Prostate gland (tissue), 2 donors: ENCODE data around the gene CMA1. TPM values are rescaled to one million over a fixed set of nuclear protein-coding genes. Genes with fewer than 3 reads are reported as not detected.

Experiments used
- DNase-seq: peaks from one replicate; pipeline ENCODE4 v3.0.0-alpha.2; 2019; ENCODE audit warnings: low spot score
- H3K27ac ChIP-seq, 2 donors: fragments of 200-600 bp; sonication (generic); 2 replicates each; pipeline ENCODE4 v1.5.1; 2017 to 2019
- H3K27me3 ChIP-seq: fragments of 200-600 bp; sonication (generic); replicated peaks from 2 replicates; pipeline ENCODE4 v1.5.1; 2019; ENCODE audit not compliant: insufficient read depth
- H3K36me3 ChIP-seq, 2 donors: fragments of 200-600 bp; sonication (generic); 1 replicate in 1 of 2; 2 replicates in 1 of 2; pipeline versions ENCODE4 v1.5.1 to v1.8.1; 2017 to 2019
- H3K4me1 ChIP-seq: fragments of 200-600 bp; sonication (generic); replicated peaks from 2 replicates; pipeline ENCODE4 v1.5.1; 2019
- H3K4me3 ChIP-seq, 2 donors: fragments of 200-600 bp; sonication (generic); 2 replicates each; pipeline ENCODE4 v1.5.1; 2017 to 2019
- H3K9me3 ChIP-seq: fragments of 200-600 bp; sonication (generic); 2 replicates; pipeline ENCODE4 v1.5.1; 2017
- CTCF ChIP-seq, 4 experiments: fragments of 200-600 bp in 2 of 4; fragments of 450-650 bp in 2 of 4; sonication (generic) in 2 of 4; IDR thresholded peaks; 1 replicate in 3 of 4; 2 replicates in 1 of 4; pipeline ENCODE4 v1.5.1; 2016 to 2019; ENCODE audit warnings: antibody characterized with exemption in 4 of 4, mild to moderate bottlenecking in 2 of 4, moderate library complexity in 2 of 4
- POLR2A ChIP-seq: fragments of 450-650 bp; IDR thresholded peaks from one replicate; pipeline ENCODE4 v1.6.1; 2016; ENCODE audit warnings: antibody characterized with exemption, mild to moderate bottlenecking
- POLR2AphosphoS5 ChIP-seq: sonication (generic); formaldehyde crosslinking; IDR thresholded peaks from one replicate; pipeline ENCODE4 v1.6.1; 2017; ENCODE audit warnings: antibody characterized with exemption
- WGBS: methylation state at CpG from one replicate; pipeline ENCODE4 v1.1.5; 2018; 5-methylcytosine and 5-hydroxymethylcytosine counted together
- intact Hi-C: fragments of 100-400 bp; cut with DNase I; formaldehyde crosslinking; loops from one replicate; pipeline ENCODE4 v1.14.2; 2022
- total RNA-seq, 2 donors: library from RNA; depleted of rRNA; stranded (reverse); fragments of >200 nt; gene quantifications; one replicate each; pipeline ENCODE4 v1.1.0, GENCODE V29; 2016

Gene CMA1
- total RNA-seq, 2 donors from 2014 or later = not detected

- Histone ChIP-seq H3K9me3 (no peaks in the 10 kb centered on the region), H3K27me3 (no peaks in the 10 kb centered on the region), H3K36me3 (no peaks in the 10 kb centered on the region), H3K27ac (no peak overlapping the region), H3K4me3 (no peak overlapping the region), H3K4me1 (no peaks in the 10 kb centered on the region)
- TF ChIP-seq CTCF (IDR thresholded peaks at IDR 0.05) (no peak), POLR2A (no peak), POLR2AphosphoS5 (no peak)
- intact Hi-C loops = no loop called here
- 92% methylated on average over 3 of the region's 3 CpGs for WGBS
- DNase-seq = no peak
Measured at GRCh38 chr14:24459331-24459730, 48.7 kb downstream of the CMA1 start.

GRCh38 chr14:24458736-24459135, 49.3 kb downstream of the CMA1 start:
- no peak overlapping the region for H3K27ac ChIP-seq
- no peak overlapping the region for H3K4me3 ChIP-seq
- TF ChIP-seq CTCF (IDR thresholded peaks at IDR 0.05) = no peak
- H3K9me3 ChIP-seq = no peaks in the 10 kb centered on the region
- DNase-seq = no peak
- H3K36me3 ChIP-seq = no peaks in the 10 kb centered on the region
- no peaks in the 10 kb centered on the region for H3K27me3 ChIP-seq
- 89% methylated on average over 1 of the region's 1 CpG for WGBS
- no peaks in the 10 kb centered on the region for H3K4me1 ChIP-seq
- intact Hi-C loops = no loop called here

DNA sequence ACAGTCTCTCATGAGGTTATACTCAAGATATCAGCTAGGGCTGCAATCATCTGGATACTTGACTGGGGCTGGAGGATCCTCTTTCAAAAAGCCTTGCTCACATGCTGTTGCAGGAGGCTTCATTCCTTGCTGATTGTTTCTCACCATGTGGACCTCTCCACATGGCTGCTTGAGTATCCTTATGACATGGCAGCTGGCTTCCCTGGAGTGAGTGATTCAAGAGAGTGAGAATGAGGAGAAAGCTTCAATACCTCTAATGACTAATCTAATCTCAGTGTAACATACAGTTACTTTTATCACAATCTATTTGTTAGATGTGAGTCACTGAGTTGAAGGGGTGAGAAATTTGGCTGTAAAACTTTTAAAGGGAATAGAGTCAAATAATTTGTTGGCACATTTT, 51.1 kb downstream of the CMA1 start:
- no peak for TF ChIP-seq POLR2AphosphoS5
- TF ChIP-seq CTCF (IDR thresholded peaks at IDR 0.05) = no peak
- no peak for TF ChIP-seq POLR2A
- no peak for DNase-seq
- H3K27me3 ChIP-seq = no peaks in the 10 kb centered on the region
- no peaks in the 10 kb centered on the region for H3K9me3 ChIP-seq
- no peak overlapping the region for H3K27ac ChIP-seq
- H3K4me3 ChIP-seq = no peak overlapping the region
- intact Hi-C loops = no loop called here
- no peaks in the 10 kb centered on the region for H3K36me3 ChIP-seq
- no peaks in the 10 kb centered on the region for H3K4me1 ChIP-seq

Other genes starting within 250 kb of the CMA1 start
- 10 to 100 TPM in 1 of 2 donors, 1 to 10 TPM in 1; 6.6 to 11.4 TPM for gene TGM1, start 245.1 kb downstream of the CMA1 start, total RNA-seq
- gene RABGGTA, start 236.7 kb downstream of the CMA1 start, total RNA-seq = 10 to 100 TPM; 45.5 to 63.5 TPM
- gene DHRS1, start 208.5 kb downstream of the CMA1 start, total RNA-seq = 10 to 100 TPM; 16.9 to 74.0 TPM
- 10 to 100 TPM; 21.2 to 22.9 TPM for gene NOP9, start 208.4 kb downstream of the CMA1 start, total RNA-seq
- gene CIDEB, start 200.3 kb downstream of the CMA1 start, total RNA-seq = 10 to 100 TPM in 1 of 2 donors, 1 to 10 TPM in 1; 9.1 to 17.8 TPM
- gene LTB4R2, start 198.1 kb downstream of the CMA1 start, total RNA-seq = 10 to 100 TPM; 19.5 to 27.3 TPM
- gene LTB4R, start 196.8 kb downstream of the CMA1 start, total RNA-seq = 10 to 100 TPM; 11.8 to 14.2 TPM
- 10 to 100 TPM; 19.4 to 28.7 TPM for gene ADCY4, start 173.2 kb downstream of the CMA1 start, total RNA-seq
- 1 to 10 TPM; 1.9 to 7.6 TPM for gene RIPK3, start 168.3 kb downstream of the CMA1 start, total RNA-seq
- gene NFATC4, start 140.1 kb downstream of the CMA1 start, total RNA-seq = 10 to 100 TPM in 1 of 2 donors, 1 to 10 TPM in 1; 6.3 to 41.1 TPM
- 10 to 100 TPM; 10.5 to 26.5 TPM for gene NYNRIN, start 109.3 kb downstream of the CMA1 start, total RNA-seq
- gene CBLN3, start 78.6 kb downstream of the CMA1 start, total RNA-seq = 10 to 100 TPM in 1 of 2 donors, 1 to 10 TPM in 1; 2.4 to 11.1 TPM
- 10 to 100 TPM; 57.0 to 91.2 TPM for gene KHNYN, start 78.3 kb downstream of the CMA1 start, total RNA-seq
- gene SDR39U1, start 65.5 kb downstream of the CMA1 start, total RNA-seq = 10 to 100 TPM; 49.5 to 64.4 TPM
- 1 to 10 TPM in 1 of 2 donors, not detected in 1; 3.9 TPM for gene CTSG, start 68.0 kb upstream of the CMA1 start, total RNA-seq
- under 1 TPM in 1 of 2 donors, not detected in 1; 0.55 TPM for gene GZMH, start 101.4 kb upstream of the CMA1 start, total RNA-seq
- 1 to 10 TPM in 1 of 2 donors, not detected in 1; 1.1 TPM for gene GZMB, start 125.9 kb upstream of the CMA1 start, total RNA-seq